RWPE2 (cell line): ENCODE data around the gene KRTAP4-4.
"Not testable (repeated sequence)": the region's sequence is repeated elsewhere in the genome, so short reads cannot be mapped to it uniquely, and the experiment has no call there.

Source experiments
- ATAC-seq: fragments of 200-7000 bp; cut with Tn5 transposase; 3 replicates; pipeline ENCODE4 v1.9.1; 2021; ENCODE audit warnings: low read depth
- DNase-seq: peaks from one replicate; pipeline ENCODE4 v3.0.0-alpha.2; 2020; ENCODE audit warnings: low spot score
- H3K27ac ChIP-seq: fragments of 450-650 bp; 2 replicates; pipeline ENCODE4 v1.5.1; 2017; ENCODE audit warnings: mild to moderate bottlenecking; ENCODE audit not compliant: poor library complexity, severe bottlenecking
- H3K27me3 ChIP-seq: fragments of 250-450 bp; sonication (Bioruptor Pico); 2 replicates; pipeline ENCODE4 v1.5.1; 2021; ENCODE audit warnings: mild to moderate bottlenecking, moderate library complexity; ENCODE audit not compliant: insufficient read depth, poor library complexity, severe bottlenecking
- H3K36me3 ChIP-seq: fragments of 250-450 bp; sonication (Bioruptor Pico); 2 replicates; pipeline ENCODE4 v1.5.1; 2020; ENCODE audit warnings: low read depth, mild to moderate bottlenecking, moderate library complexity
- H3K4me1 ChIP-seq: fragments of 250-450 bp; sonication (Bioruptor Pico); 2 replicates; pipeline ENCODE4 v1.5.1; 2021; ENCODE audit warnings: mild to moderate bottlenecking, moderate library complexity; ENCODE audit not compliant: insufficient read depth, poor library complexity, severe bottlenecking
- H3K4me3 ChIP-seq: fragments of 250-450 bp; sonication (Bioruptor Pico); 2 replicates; pipeline ENCODE4 v1.5.1; 2021; ENCODE audit warnings: mild to moderate bottlenecking, moderate library complexity; ENCODE audit not compliant: severe bottlenecking
- H3K9me3 ChIP-seq: fragments of 250-450 bp; sonication (Bioruptor Pico); 2 replicates; pipeline ENCODE4 v1.5.1; 2021; ENCODE audit warnings: mild to moderate bottlenecking, moderate library complexity; ENCODE audit not compliant: severe bottlenecking
- CTCF ChIP-seq: fragments of 450-650 bp; IDR thresholded peaks from one replicate; pipeline ENCODE4 v1.5.1; 2017; ENCODE audit warnings: mild to moderate bottlenecking, moderate library complexity; ENCODE audit not compliant: poor library complexity, severe bottlenecking

Gene KRTAP4-4

GRCh38 chr17:41118721-41119120 lies 41.8 kb downstream of the KRTAP4-4 start:
- Histone ChIP-seq H3K4me3 (no peak overlapping the region), H3K27me3 (no peaks in the 10 kb centered on the region), H3K36me3 (no peaks in the 10 kb centered on the region), H3K27ac (no peak overlapping the region), H3K4me1 (peaks cover 11% of the 10 kb centered on the region), H3K9me3 (no peaks in the 10 kb centered on the region)
- no peak for DNase-seq
- TF ChIP-seq CTCF: no peak
- peak; percentile 59; the same call in 1 of the 3 replicates for ATAC-seq

- H3K27ac ChIP-seq, H3K9me3 ChIP-seq, DNase-seq, ATAC-seq, H3K4me1 ChIP-seq, H3K36me3 ChIP-seq, H3K27me3 ChIP-seq, H3K4me3 ChIP-seq: not testable (repeated sequence)
These were observed 42.6 kb downstream of the KRTAP4-4 start, which contains the start of gene KRTAP4-11 for GRCh38 chr17:41117846-41118386. Gene KRTAP4-11, minus strand, starts transcription at chr17:41118373. Its CDS starts 58 bp downstream, at chr17:41118315.

GRCh38 chr17:41116297-41116696 lies 44.3 kb downstream of the KRTAP4-4 start:
- Histone ChIP-seq H3K36me3 (no peaks in the 10 kb centered on the region), H3K4me3 (no peak overlapping the region), H3K27ac (no peak overlapping the region), H3K4me1 (peaks cover 4% of the 10 kb centered on the region), H3K27me3 (no peaks in the 10 kb centered on the region), H3K9me3 (no peaks in the 10 kb centered on the region)
- ATAC-seq: no peak
- no peak for TF ChIP-seq CTCF
- no peak for DNase-seq

- H3K36me3 ChIP-seq: no peaks in the 10 kb centered on the region
- H3K4me1 ChIP-seq: no peaks in the 10 kb centered on the region
- H3K4me3 ChIP-seq: no peak overlapping the region
- TF ChIP-seq CTCF: no peak
- H3K27ac ChIP-seq: no peak overlapping the region
- ATAC-seq: no peak
- DNase-seq: no peak
- no peaks in the 10 kb centered on the region for H3K27me3 ChIP-seq
- no peaks in the 10 kb centered on the region for H3K9me3 ChIP-seq
These were observed 49.2 kb downstream of the KRTAP4-4 start for GRCh38 chr17:41111151-41111885.
